H7 (cell line): ENCODE results near the gene NPAS2. TPM values are rescaled to one million over a fixed set of nuclear protein-coding genes. Genes with fewer than 3 reads are reported as not detected.

Source experiments
- DNase-seq: peaks from one replicate; pipeline ENCODE4 v3.0.0; 2012
- H3K27me3 ChIP-seq: 2 replicates; pipeline ENCODE4 v1.6.0; 2011; ENCODE audit warnings: mild to moderate bottlenecking, low read length; ENCODE audit not compliant: control insufficient read depth, insufficient read depth
- H3K36me3 ChIP-seq: replicated peaks from 2 replicates; pipeline ENCODE4 v1.5.1; 2011; ENCODE audit warnings: low read length; ENCODE audit not compliant: control insufficient read depth, insufficient read depth
- H3K4me3 ChIP-seq: 2 replicates; pipeline ENCODE4 v1.5.1; 2011; ENCODE audit warnings: low read depth, mild to moderate bottlenecking, control low read depth, low read length, moderate library complexity; ENCODE audit not compliant: insufficient read depth
- total RNA-seq: library from RNA; depleted of rRNA; stranded (reverse); fragments of >200 nt; shearing (Covaris generic); gene quantifications from 2 replicates; pipeline ENCODE4 v1.2.3, GENCODE V29; 2014; rRNA removed

NPAS2 gene
- total RNA-seq = 0.26 and 0.42 TPM in 2 replicates

GRCh38 chr2:100819370-100820272 is at the start of gene NPAS2:
TSS of gene NPAS2 (plus strand) at chr2:100820139. CDS start at chr2:100904755, 84,616 bp downstream.
- Histone ChIP-seq H3K36me3 (no peaks in the 10 kb centered on the region), H3K4me3 (peak within 1 kb of the TSS; percentile 54), H3K27me3 (peaks cover 45% of the 10 kb centered on the region)
- DNase-seq = peak; percentile 86

GRCh38 chr2:100771125-100771524 is 48.8 kb upstream of the NPAS2 start:
- Histone ChIP-seq H3K27me3 (no peaks in the 10 kb centered on the region), H3K4me3 (no peak overlapping the region), H3K36me3 (no peaks in the 10 kb centered on the region)
- DNase-seq = no peak

GRCh38 chr2:100773538-100773937 is 46.4 kb upstream of the NPAS2 start:
- Histone ChIP-seq H3K27me3 (no peaks in the 10 kb centered on the region), H3K36me3 (no peaks in the 10 kb centered on the region), H3K4me3 (no peak overlapping the region)
- no peak for DNase-seq

- Histone ChIP-seq H3K4me3 (no peak overlapping the region), H3K36me3 (no peaks in the 10 kb centered on the region), H3K27me3 (no peaks in the 10 kb centered on the region; the same call in 1 of the 2 replicates)
- no peak for DNase-seq
Observed at GRCh38 chr2:100776445-100776844, 43.5 kb upstream of the NPAS2 start.

GRCh38 chr2:100778637-100779450 is 41.1 kb upstream of the NPAS2 start:
- Histone ChIP-seq H3K4me3 (no peak overlapping the region), H3K27me3 (no peaks in the 10 kb centered on the region; the same call in 1 of the 2 replicates), H3K36me3 (no peaks in the 10 kb centered on the region)
- no peak for DNase-seq

- H3K4me3 ChIP-seq = no peak overlapping the region
- H3K36me3 ChIP-seq = no peaks in the 10 kb centered on the region
- H3K27me3 ChIP-seq = no peaks in the 10 kb centered on the region; the same call in 1 of the 2 replicates
- DNase-seq = no peak
Observed at GRCh38 chr2:100779908-100780202, 40.1 kb upstream of the NPAS2 start.

- Histone ChIP-seq H3K27me3 (no peaks in the 10 kb centered on the region; the same call in 1 of the 2 replicates), H3K4me3 (no peak overlapping the region), H3K36me3 (no peaks in the 10 kb centered on the region)
- no peak for DNase-seq
Observed at GRCh38 chr2:100780203-100781008, 39.5 kb upstream of the NPAS2 start.

GRCh38 chr2:100781009-100781325 is 39.0 kb upstream of the NPAS2 start:
- H3K27me3 ChIP-seq = no peaks in the 10 kb centered on the region; the same call in 1 of the 2 replicates
- no peak overlapping the region for H3K4me3 ChIP-seq
- no peaks in the 10 kb centered on the region for H3K36me3 ChIP-seq
- DNase-seq = no peak

GRCh38 chr2:100781523-100782379 is 38.2 kb upstream of the NPAS2 start:
- no peaks in the 10 kb centered on the region for H3K36me3 ChIP-seq
- peak; percentile 39 for DNase-seq
- H3K27me3 ChIP-seq = no peaks in the 10 kb centered on the region; the same call in 1 of the 2 replicates
- no peak overlapping the region for H3K4me3 ChIP-seq

- H3K4me3 ChIP-seq = no peak overlapping the region
Observed at GRCh38 chr2:100782380-100782878, 37.5 kb upstream of the NPAS2 start.

GRCh38 chr2:100783987-100784386 is 36.0 kb upstream of the NPAS2 start:
- Histone ChIP-seq H3K36me3 (no peaks in the 10 kb centered on the region), H3K4me3 (no peak overlapping the region), H3K27me3 (no peaks in the 10 kb centered on the region; the same call in 1 of the 2 replicates)
- no peak for DNase-seq

More at GRCh38 chr2:100782380-100782878, 37.5 kb upstream of the NPAS2 start:
- Histone ChIP-seq H3K36me3 (no peaks in the 10 kb centered on the region), H3K27me3 (no peaks in the 10 kb centered on the region; the same call in 1 of the 2 replicates)
- peak; percentile 49 for DNase-seq

GRCh38 chr2:100784681-100785080 is 35.3 kb upstream of the NPAS2 start:
- Histone ChIP-seq H3K36me3 (no peaks in the 10 kb centered on the region), H3K27me3 (no peaks in the 10 kb centered on the region), H3K4me3 (no peak overlapping the region)
- DNase-seq = no peak

GRCh38 chr2:100785626-100786296 is 34.2 kb upstream of the NPAS2 start:
- Histone ChIP-seq H3K36me3 (no peaks in the 10 kb centered on the region), H3K27me3 (no peaks in the 10 kb centered on the region), H3K4me3 (no peak overlapping the region)
- no peak for DNase-seq
